Right lobe of liver (tissue), 6 donors: ENCODE results near the gene TAC4. TPM values are rescaled to one million over a fixed set of nuclear protein-coding genes. Genes with fewer than 3 reads are reported as not detected.

ENCODE experiments used
- ATAC-seq, 4 donors: fragments of 200-7000 bp; cut with Tn5 transposase; one replicate each; pipeline ENCODE4 v1.9.1; 2020; ENCODE audit warnings: mild to moderate bottlenecking in 4 of 4, moderate library complexity in 4 of 4
- DNase-seq, 3 donors: peaks; one replicate each; pipeline ENCODE4 v3.0.0-alpha.2; 2020
- H3K27ac ChIP-seq, 3 donors: fragments of 200-600 bp; one replicate each; pipeline ENCODE4 v1.8.0; 2022
- H3K27me3 ChIP-seq, 2 donors: fragments of 200-600 bp; one replicate each; pipeline ENCODE4 v1.8.0; 2022
- H3K36me3 ChIP-seq, 4 donors: fragments of 200-600 bp; sonication (generic) in 1 of 4; one replicate each; pipeline versions ENCODE4 v1.5.1 to v1.8.0; 2017 to 2022; ENCODE audit warnings: control low read depth in 1 of 4
- H3K4me1 ChIP-seq, 4 donors: fragments of 200-600 bp; sonication (generic) in 1 of 4; one replicate each; pipeline versions ENCODE4 v1.5.1 to v1.8.0; 2017 to 2022; ENCODE audit warnings: control low read depth in 1 of 4
- H3K4me3 ChIP-seq, 3 donors: fragments of 200-600 bp; one replicate each; pipeline ENCODE4 v1.8.0; 2022
- H3K9me3 ChIP-seq, 4 donors: fragments of 200-600 bp; sonication (generic) in 1 of 4; one replicate each; pipeline versions ENCODE4 v1.5.1 to v1.8.0; 2017 to 2022; ENCODE audit warnings: control low read depth in 1 of 4
- POLR2A ChIP-seq: fragments of 450-650 bp; IDR thresholded peaks from one replicate; pipeline ENCODE4 v1.6.1; 2017; ENCODE audit warnings: antibody characterized with exemption, mild to moderate bottlenecking
- WGBS: methylation state at CpG from one replicate; pipeline ENCODE4 v1.1.6; 2018; ENCODE audit warnings: low coverage, low lambda C conversion rate; ENCODE audit not compliant: insufficient coverage; ENCODE audit errors: missing lambda C conversion rate; 5-methylcytosine and 5-hydroxymethylcytosine counted together
- intact Hi-C, 2 donors: fragments of 100-400 bp; cut with DNase I; formaldehyde crosslinking; loops; one replicate each; pipeline versions ENCODE4 v1.11.2 to v1.14.1; 2022
- long read RNA-seq: library from polyadenylated mRNA; unstranded; transcript quantifications from one replicate; pipeline ENCODE4 v2.0.0, GENCODE V29; 2019
- total RNA-seq, 6 experiments: library from RNA; depleted of rRNA in 2 of 6; stranded (reverse); fragments of >200 nt in 2 of 6; fragmentation: NEBNext Ultra II Directional in 3 of 6; extraction: Animal tissue kit (Norgen Biotek cat#: 25700) in 3 of 6; gene quantifications; one replicate each; pipeline versions ENCODE4 v1.1.0 to v1.2.4, GENCODE V29; 2016 to 2023
- TF ChIP-seq, protein P1 (sequence below), 4 donors: fragments of 200-600 bp in 3 of 4; fragments of 450-650 bp in 1 of 4; IDR thresholded peaks; one replicate each; pipeline versions ENCODE4 v1.5.1 to v1.8.0; 2016 to 2022; ENCODE audit warnings: antibody characterized with exemption in 4 of 4, mild to moderate bottlenecking in 2 of 4
- donor health status: DM: no; HTN: yes; CAD: no.
- donor health status: DM: no; HTN: no; CAD: no.
- donor health status: DM: no; HTN: no; CAD: no.
- donor health status: DM: no; HTN: yes; CAD: no.
- donor health status: DM: no; HTN: yes; CAD: no.

Gene TAC4, protein sequence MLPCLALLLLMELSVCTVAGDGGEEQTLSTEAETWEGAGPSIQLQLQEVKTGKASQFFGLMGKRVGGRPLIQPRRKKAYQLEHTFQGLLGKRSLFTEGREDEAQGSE
- total RNA-seq, result not detected
- long read RNA-seq, partial matches to known transcripts, result 1 of 1 reads
- long read RNA-seq, other reads (novel, unspliced or antisense), result 0 of 1 reads

DNA sequence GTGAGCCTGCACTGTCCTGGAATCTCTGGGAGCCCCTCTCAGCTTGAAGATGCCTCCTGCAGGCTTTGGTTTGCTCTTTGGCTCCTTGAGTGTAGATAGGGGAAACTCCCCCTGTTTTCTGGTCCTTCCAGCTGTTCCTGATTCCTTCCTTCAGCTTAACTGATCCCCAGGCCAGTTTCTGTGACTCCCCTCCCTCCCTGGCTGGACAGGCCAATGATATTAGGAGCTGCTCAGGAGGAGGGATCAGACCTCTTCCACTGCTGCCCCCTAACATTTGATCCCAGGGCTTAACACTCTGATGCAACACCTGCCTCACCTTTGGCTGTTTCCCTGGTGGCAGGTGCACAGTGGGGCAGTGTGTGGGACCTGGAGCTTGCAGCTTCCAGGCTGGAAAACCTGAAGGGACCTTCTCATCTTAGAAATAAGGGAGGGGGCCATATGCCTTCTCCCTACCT lies at the start of gene TAC4:
TAC4 (minus strand) TSS at position 51 of the 455 bp plus-strand sequence. CDS start 52 bp downstream, outside the sequence.
- H3K4me3 ChIP-seq, result no peak within 1 kb of the TSS
- no peak within 1 kb of the TSS for H3K27ac ChIP-seq
- peaks cover 0 to 4% (median 0%) of the 10 kb centered on the region in 4 donors for H3K4me1 ChIP-seq
- H3K36me3 ChIP-seq, result no peaks in the 10 kb centered on the region
- H3K27me3 ChIP-seq, result no peaks in the 10 kb centered on the region
- no peaks in the 10 kb centered on the region for H3K9me3 ChIP-seq
- DNase-seq (no peak), ATAC-seq (no peak)
- intact Hi-C loops, result no loop called here
- TF ChIP-seq, protein P1, sequence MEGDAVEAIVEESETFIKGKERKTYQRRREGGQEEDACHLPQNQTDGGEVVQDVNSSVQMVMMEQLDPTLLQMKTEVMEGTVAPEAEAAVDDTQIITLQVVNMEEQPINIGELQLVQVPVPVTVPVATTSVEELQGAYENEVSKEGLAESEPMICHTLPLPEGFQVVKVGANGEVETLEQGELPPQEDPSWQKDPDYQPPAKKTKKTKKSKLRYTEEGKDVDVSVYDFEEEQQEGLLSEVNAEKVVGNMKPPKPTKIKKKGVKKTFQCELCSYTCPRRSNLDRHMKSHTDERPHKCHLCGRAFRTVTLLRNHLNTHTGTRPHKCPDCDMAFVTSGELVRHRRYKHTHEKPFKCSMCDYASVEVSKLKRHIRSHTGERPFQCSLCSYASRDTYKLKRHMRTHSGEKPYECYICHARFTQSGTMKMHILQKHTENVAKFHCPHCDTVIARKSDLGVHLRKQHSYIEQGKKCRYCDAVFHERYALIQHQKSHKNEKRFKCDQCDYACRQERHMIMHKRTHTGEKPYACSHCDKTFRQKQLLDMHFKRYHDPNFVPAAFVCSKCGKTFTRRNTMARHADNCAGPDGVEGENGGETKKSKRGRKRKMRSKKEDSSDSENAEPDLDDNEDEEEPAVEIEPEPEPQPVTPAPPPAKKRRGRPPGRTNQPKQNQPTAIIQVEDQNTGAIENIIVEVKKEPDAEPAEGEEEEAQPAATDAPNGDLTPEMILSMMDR (IDR thresholded peaks at IDR 0.05), result no peak
- no peak for TF ChIP-seq POLR2A

DNA sequence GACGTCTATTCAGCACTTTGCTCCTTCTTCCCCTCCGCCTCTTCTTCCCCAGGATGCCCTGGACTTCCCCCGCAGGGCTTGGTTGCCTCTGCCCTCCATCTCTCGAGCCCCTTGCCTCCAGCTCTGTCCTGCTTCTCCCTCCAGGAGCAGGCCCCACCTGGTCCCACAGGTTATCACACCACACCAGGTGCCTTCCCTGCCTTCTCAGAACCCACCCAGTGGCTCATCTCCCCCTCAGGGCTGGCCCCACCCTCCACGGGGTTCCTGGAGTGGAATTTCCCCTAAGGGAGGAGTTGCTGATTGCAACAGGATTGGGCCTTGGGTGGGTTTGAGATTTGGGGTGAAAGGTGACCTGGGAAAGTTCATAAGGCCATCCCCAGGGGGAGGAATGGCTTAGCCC lies 49.0 kb upstream of the TAC4 start:
- intact Hi-C loops, result no loop called here
- TF ChIP-seq, protein P1 (IDR thresholded peaks at IDR 0.05), result no peak
- TF ChIP-seq POLR2A, result no peak
- no peaks in the 10 kb centered on the region for H3K9me3 ChIP-seq
- H3K4me3 ChIP-seq, result no peak overlapping the region
- H3K36me3 ChIP-seq, result no peaks in the 10 kb centered on the region
- no peak for DNase-seq
- H3K27me3 ChIP-seq, result no peaks in the 10 kb centered on the region
- no peaks in the 10 kb centered on the region for H3K4me1 ChIP-seq
- no peak overlapping the region for H3K27ac ChIP-seq
- 66% methylated on average over 5 of the region's 5 CpGs for WGBS
- ATAC-seq, result no peak

DNA sequence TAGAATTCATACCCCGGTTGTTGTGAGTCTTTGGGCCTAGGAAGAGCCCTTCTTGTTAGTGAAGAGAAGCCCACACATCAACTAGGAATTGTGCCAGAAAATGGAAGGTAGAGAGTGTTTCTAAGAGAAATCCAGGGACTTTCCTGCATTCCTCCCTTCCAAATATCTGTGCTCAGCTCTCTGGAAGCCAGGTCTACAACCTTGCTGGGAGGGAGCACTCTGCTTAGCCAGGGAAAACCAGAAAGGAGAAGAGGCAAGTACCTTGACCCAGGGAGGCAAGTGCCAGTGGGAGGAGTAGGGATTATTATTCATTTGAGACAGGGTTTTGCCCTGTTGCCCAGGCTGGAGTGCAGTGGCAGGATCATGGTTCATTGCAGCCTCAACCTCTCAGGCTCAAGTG lies 48.4 kb upstream of the TAC4 start:
- Histone ChIP-seq H3K27me3 (no peaks in the 10 kb centered on the region), H3K27ac (no peak overlapping the region), H3K36me3 (no peaks in the 10 kb centered on the region), H3K4me3 (no peak overlapping the region), H3K4me1 (no peaks in the 10 kb centered on the region), H3K9me3 (no peaks in the 10 kb centered on the region)
- 70% methylated on average over 1 of the region's 1 CpG for WGBS
- ATAC-seq, result no peak
- TF ChIP-seq POLR2A, result no peak
- TF ChIP-seq, protein P1 (IDR thresholded peaks at IDR 0.05), result no peak
- intact Hi-C loops, result no loop called here
- DNase-seq, result no peak

DNA sequence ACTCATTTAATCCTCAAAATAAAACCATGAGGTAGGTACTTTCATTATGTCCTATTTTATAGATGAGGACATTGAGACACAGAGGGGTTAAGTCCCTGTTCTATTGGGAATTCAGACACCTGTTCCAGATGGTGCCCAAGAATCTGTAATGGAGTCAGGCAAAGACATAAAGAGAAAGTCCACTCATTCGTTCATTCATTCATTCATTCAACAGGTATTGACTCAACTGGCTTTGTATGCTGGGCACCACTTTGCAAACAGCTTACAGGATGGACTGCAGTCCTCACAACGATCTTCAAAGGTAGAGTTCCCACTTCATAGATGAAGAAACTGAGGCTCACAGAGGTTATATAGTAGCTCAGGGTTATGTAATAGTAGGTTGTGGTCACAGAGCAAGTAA lies 47.9 kb upstream of the TAC4 start:
- Histone ChIP-seq H3K27me3 (no peaks in the 10 kb centered on the region), H3K4me3 (no peak overlapping the region), H3K27ac (no peak overlapping the region), H3K4me1 (no peaks in the 10 kb centered on the region), H3K36me3 (no peaks in the 10 kb centered on the region), H3K9me3 (no peaks in the 10 kb centered on the region)
- no peak for TF ChIP-seq POLR2A
- TF ChIP-seq, protein P1 (IDR thresholded peaks at IDR 0.05), result no peak
- intact Hi-C loops, result no loop called here
- 24% methylated on average over 2 of the region's 2 CpGs for WGBS
- ATAC-seq (no peak), DNase-seq (no peak)

DNA sequence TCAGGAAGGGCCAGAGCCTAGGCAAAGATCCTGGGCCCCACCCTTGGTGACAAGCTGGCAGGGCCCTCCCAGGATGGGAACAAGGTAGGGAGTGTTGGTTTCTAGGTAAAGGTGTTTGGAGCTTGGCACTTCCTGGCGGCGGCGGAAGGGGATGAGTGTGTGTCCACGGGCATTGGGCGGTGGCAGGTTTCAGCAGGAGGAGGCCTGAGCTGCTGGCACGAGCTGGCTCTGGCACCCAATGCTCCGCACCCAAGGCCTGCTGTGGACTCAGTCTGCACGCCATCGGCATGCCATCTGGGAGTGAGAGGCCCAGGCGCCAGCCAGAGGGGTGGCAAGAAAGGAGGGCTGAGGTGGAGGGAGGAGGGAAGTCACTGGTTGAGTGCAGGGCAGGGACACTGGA lies 46.9 kb upstream of the TAC4 start:
- H3K4me3 ChIP-seq, result no peak overlapping the region
- no peak overlapping the region for H3K27ac ChIP-seq
- no peaks in the 10 kb centered on the region for H3K27me3 ChIP-seq
- H3K36me3 ChIP-seq, result no peaks in the 10 kb centered on the region
- 53% methylated on average over 5 of the region's 10 CpGs for WGBS
- no peaks in the 10 kb centered on the region for H3K4me1 ChIP-seq
- H3K9me3 ChIP-seq, result no peaks in the 10 kb centered on the region
- TF ChIP-seq, protein P1 (IDR thresholded peaks at IDR 0.05), result no peak
- no peak for TF ChIP-seq POLR2A
- ATAC-seq, result no peak
- no peak for DNase-seq
- intact Hi-C loops, result no loop called here
